Measurements from ENCODE around the gene ZNF419. TPM values are rescaled to one million over a fixed set of nuclear protein-coding genes. Genes with fewer than 3 reads are reported as not detected.

Gene ZNF419

Small RNA genes within 50 kb of the gene (small RNA-seq; reads per million reads assigned to genes)
- not detected for gene VN1R107P

Measured in skeletal muscle satellite cell (primary cell).